IPS DF 6.9 (cell line): ENCODE measurements around the gene NRXN3.
A peak's percentile ranks its signal among the peaks of the same experiment; 100 is the strongest.

Experiments
- DNase-seq: peaks from one replicate; pipeline ENCODE4 v3.0.0-alpha.2; 2013; ENCODE audit warnings: low read depth, low spot score
- H3K27ac ChIP-seq: one replicate; pipeline ENCODE4 v1.5.1; 2013; ENCODE audit warnings: low read length, control low read depth
- H3K27me3 ChIP-seq: 2 replicates; pipeline ENCODE4 v1.6.1; 2013; ENCODE audit warnings: mild to moderate bottlenecking, low read length; ENCODE audit not compliant: control insufficient read depth, insufficient read depth
- H3K36me3 ChIP-seq: 2 replicates; pipeline ENCODE4 v1.6.1; 2013; ENCODE audit warnings: low read length; ENCODE audit not compliant: control insufficient read depth, insufficient read depth
- H3K4me1 ChIP-seq: 2 replicates; pipeline ENCODE4 v1.6.1; 2013; ENCODE audit warnings: low read length; ENCODE audit not compliant: control insufficient read depth, insufficient read depth
- H3K4me3 ChIP-seq: 2 replicates; pipeline ENCODE4 v1.5.1; 2013; ENCODE audit warnings: mild to moderate bottlenecking, low read length
- H3K9me3 ChIP-seq: 2 replicates; pipeline ENCODE4 v1.6.1; 2013; ENCODE audit warnings: low read length, inconsistent platforms; ENCODE audit not compliant: control insufficient read depth, insufficient read depth
- WGBS: extraction: QIAGEN DNeasy Blood & Tissue Kit; methylation state at CpG from one replicate; pipeline ENCODE4 v1.1.7; 2013; ENCODE audit warnings: mixed read lengths, missing lambda C conversion rate; ENCODE audit not compliant: insufficient read length, insufficient coverage; 5-methylcytosine and 5-hydroxymethylcytosine counted together

Gene NRXN3

GRCh38 chr14:78764645-78765044 lies 594.5 kb downstream of the NRXN3 start:
- DNase-seq, result no peak
- WGBS, result no CpG with 5 or more reads among the region's 4 CpGs
- Histone ChIP-seq H3K4me1 (peaks cover 5% of the 10 kb centered on the region; the same call in 1 of the 2 replicates), H3K9me3 (no peaks in the 10 kb centered on the region), H3K4me3 (no peak overlapping the region), H3K36me3 (no peaks in the 10 kb centered on the region), H3K27ac (no peak overlapping the region), H3K27me3 (no peaks in the 10 kb centered on the region; the same call in 1 of the 2 replicates)

- Histone ChIP-seq H3K4me1 (peaks cover 5% of the 10 kb centered on the region; the same call in 1 of the 2 replicates), H3K36me3 (no peaks in the 10 kb centered on the region), H3K27ac (no peak overlapping the region), H3K9me3 (no peaks in the 10 kb centered on the region), H3K4me3 (no peak overlapping the region), H3K27me3 (no peaks in the 10 kb centered on the region; the same call in 1 of the 2 replicates)
- no CpG with 5 or more reads among the region's 5 CpGs for WGBS
- no peak for DNase-seq
Observed at GRCh38 chr14:78767436-78767835, 597.3 kb downstream of the NRXN3 start.

- no peaks in the 10 kb centered on the region for H3K9me3 ChIP-seq
- H3K4me1 ChIP-seq, result no peaks in the 10 kb centered on the region
- no peaks in the 10 kb centered on the region for H3K36me3 ChIP-seq
- H3K4me3 ChIP-seq, result no peak overlapping the region
- no peaks in the 10 kb centered on the region for H3K27me3 ChIP-seq
- H3K27ac ChIP-seq, result no peak overlapping the region
- no peak for DNase-seq
- WGBS, result no CpG with 5 or more reads among the region's 1 CpG
Observed at GRCh38 chr14:78782551-78782950, 612.4 kb downstream of the NRXN3 start.

- no peaks in the 10 kb centered on the region for H3K36me3 ChIP-seq
- no peak overlapping the region for H3K27ac ChIP-seq
- H3K4me3 ChIP-seq, result no peak overlapping the region
- WGBS, result no CpG with 5 or more reads among the region's 4 CpGs
- no peaks in the 10 kb centered on the region for H3K27me3 ChIP-seq
- no peaks in the 10 kb centered on the region for H3K4me1 ChIP-seq
- DNase-seq, result no peak
- no peaks in the 10 kb centered on the region for H3K9me3 ChIP-seq
Observed at GRCh38 chr14:78785265-78785664, 615.1 kb downstream of the NRXN3 start.

- DNase-seq, result no peak
- WGBS, result no CpG with 5 or more reads among the region's 2 CpGs
- H3K4me1 ChIP-seq, result peaks cover 3% of the 10 kb centered on the region; the same call in 1 of the 2 replicates
- H3K9me3 ChIP-seq, result no peaks in the 10 kb centered on the region
- H3K27ac ChIP-seq, result no peak overlapping the region
- no peaks in the 10 kb centered on the region for H3K36me3 ChIP-seq
- no peaks in the 10 kb centered on the region for H3K27me3 ChIP-seq
- no peak overlapping the region for H3K4me3 ChIP-seq
Observed at GRCh38 chr14:78788467-78789360, 618.5 kb downstream of the NRXN3 start.

- no peaks in the 10 kb centered on the region for H3K9me3 ChIP-seq
- WGBS, result no CpG with 5 or more reads among the region's 2 CpGs
- H3K27ac ChIP-seq, result no peak overlapping the region
- H3K4me3 ChIP-seq, result no peak overlapping the region
- peaks cover 3% of the 10 kb centered on the region; the same call in 1 of the 2 replicates for H3K4me1 ChIP-seq
- no peaks in the 10 kb centered on the region for H3K36me3 ChIP-seq
- peak; percentile 5 for DNase-seq
- no peaks in the 10 kb centered on the region for H3K27me3 ChIP-seq
Observed at GRCh38 chr14:78790271-78790670, 620.1 kb downstream of the NRXN3 start.

- Histone ChIP-seq H3K27ac (no peak overlapping the region), H3K9me3 (no peaks in the 10 kb centered on the region), H3K36me3 (no peaks in the 10 kb centered on the region), H3K4me1 (no peaks in the 10 kb centered on the region), H3K4me3 (no peak overlapping the region), H3K27me3 (no peaks in the 10 kb centered on the region)
- no peak for DNase-seq
- no CpG with 5 or more reads among the region's 5 CpGs for WGBS
Observed at GRCh38 chr14:78798757-78799156, 628.6 kb downstream of the NRXN3 start.

- H3K4me3 ChIP-seq, result no peak overlapping the region
- DNase-seq, result no peak
- H3K4me1 ChIP-seq, result no peaks in the 10 kb centered on the region
- no peak overlapping the region for H3K27ac ChIP-seq
- no peaks in the 10 kb centered on the region for H3K27me3 ChIP-seq
- no peaks in the 10 kb centered on the region for H3K9me3 ChIP-seq
- no peaks in the 10 kb centered on the region for H3K36me3 ChIP-seq
- no CpG with 5 or more reads among the region's 3 CpGs for WGBS
Observed at GRCh38 chr14:78805570-78805969, 635.4 kb downstream of the NRXN3 start.

- Histone ChIP-seq H3K27ac (no peak overlapping the region), H3K27me3 (no peaks in the 10 kb centered on the region), H3K4me1 (no peaks in the 10 kb centered on the region), H3K4me3 (no peak overlapping the region), H3K36me3 (no peaks in the 10 kb centered on the region), H3K9me3 (no peaks in the 10 kb centered on the region)
- no CpG with 5 or more reads among the region's 3 CpGs for WGBS
- DNase-seq, result no peak
Observed at GRCh38 chr14:78823035-78823434, 652.9 kb downstream of the NRXN3 start.

- Histone ChIP-seq H3K36me3 (no peaks in the 10 kb centered on the region), H3K4me3 (no peak overlapping the region), H3K27me3 (no peaks in the 10 kb centered on the region), H3K4me1 (no peaks in the 10 kb centered on the region), H3K27ac (no peak overlapping the region), H3K9me3 (no peaks in the 10 kb centered on the region)
- no peak for DNase-seq
- WGBS, result no CpG with 5 or more reads among the region's 2 CpGs
Observed at GRCh38 chr14:78823516-78823915, 653.3 kb downstream of the NRXN3 start.

- WGBS, result no CpG with 5 or more reads among the region's 1 CpG
- Histone ChIP-seq H3K4me1 (no peaks in the 10 kb centered on the region), H3K4me3 (no peak overlapping the region), H3K27ac (no peak overlapping the region), H3K27me3 (no peaks in the 10 kb centered on the region), H3K36me3 (no peaks in the 10 kb centered on the region), H3K9me3 (no peaks in the 10 kb centered on the region)
- DNase-seq, result no peak
Observed at GRCh38 chr14:78829274-78829673, 659.1 kb downstream of the NRXN3 start.
